Hematopoietic multipotent progenitor cell treated with erythropoietin and hydrocortisone succinate and interleukin-3 and kit ligand, for 17 days (in vitro differentiated cells): ENCODE data around the gene HPD.

Source experiments
- DNase-seq: peaks from one replicate; pipeline ENCODE4 v3.0.0-alpha.2; 2015; ENCODE audit warnings: low spot score

Gene HPD

GRCh38 chr12:121828306-121828705 lies 30.4 kb downstream of the HPD start:
- no peak for DNase-seq

- DNase-seq = no peak
These were observed 31.1 kb downstream of the HPD start for GRCh38 chr12:121827351-121828099.

- no peak for DNase-seq
These were observed 32.1 kb downstream of the HPD start for GRCh38 chr12:121826318-121827150.

- DNase-seq = no peak
These were observed 33.6 kb downstream of the HPD start for GRCh38 chr12:121825041-121825523.

- no peak for DNase-seq
These were observed 34.9 kb downstream of the HPD start for GRCh38 chr12:121823727-121824115.

GRCh38 chr12:121823101-121823726 lies 35.4 kb downstream of the HPD start:
- no peak for DNase-seq

GRCh38 chr12:121822393-121823100 lies 36.1 kb downstream of the HPD start:
- no peak for DNase-seq

GRCh38 chr12:121820056-121820455 lies 38.6 kb downstream of the HPD start:
- DNase-seq = no peak

GRCh38 chr12:121819212-121819949 lies 39.3 kb downstream of the HPD start:
- DNase-seq = no peak

- DNase-seq = no peak
These were observed 41.0 kb downstream of the HPD start for GRCh38 chr12:121817648-121818043.

- no peak for DNase-seq
These were observed 41.6 kb downstream of the HPD start for GRCh38 chr12:121816925-121817647.

- DNase-seq = no peak
These were observed 43.4 kb downstream of the HPD start for GRCh38 chr12:121815263-121815662.

GRCh38 chr12:121814429-121815119 lies 44.1 kb downstream of the HPD start:
- DNase-seq = no peak

- no peak for DNase-seq
These were observed 44.7 kb downstream of the HPD start for GRCh38 chr12:121813951-121814350.

GRCh38 chr12:121812921-121813896 lies 45.5 kb downstream of the HPD start:
- DNase-seq = no peak

GRCh38 chr12:121812320-121812871 lies 46.3 kb downstream of the HPD start:
- peak; percentile 69 for DNase-seq

GRCh38 chr12:121811434-121812319 lies 47.0 kb downstream of the HPD start:
- DNase-seq = peak; percentile 83
